GM21529 (cell line): Measurements from ENCODE around the gene WNT9A.

Source experiments
- ATAC-seq: cut with Tn5 transposase; IDR thresholded peaks from one replicate; pipeline ENCODE4 v1.9.1; 2021; ENCODE audit not compliant: unreplicated experiment

WNT9A gene

GRCh38 chr1:227955808-227956207, 8.1 kb upstream of the WNT9A start:
- no peak for ATAC-seq

GRCh38 chr1:227954163-227954850, 6.6 kb upstream of the WNT9A start:
- ATAC-seq: no peak

GRCh38 chr1:227953022-227953412, 5.3 kb upstream of the WNT9A start:
- no peak for ATAC-seq

- no peak for ATAC-seq
These were observed 4.8 kb upstream of the WNT9A start for GRCh38 chr1:227952374-227953021.

GRCh38 chr1:227951624-227952373, 4.1 kb upstream of the WNT9A start:
- ATAC-seq: no peak

GRCh38 chr1:227950735-227951346, 3.1 kb upstream of the WNT9A start:
- ATAC-seq: no peak

- ATAC-seq: no peak
These were observed 2.4 kb upstream of the WNT9A start for GRCh38 chr1:227949954-227950734.

GRCh38 chr1:227949341-227949921, 1.7 kb upstream of the WNT9A start:
- no peak for ATAC-seq

GRCh38 chr1:227948493-227949260, 945 bp upstream of the WNT9A start:
- ATAC-seq: no peak

- no peak for ATAC-seq
These were observed 401 bp downstream of the WNT9A start for GRCh38 chr1:227947386-227947675.

GRCh38 chr1:227946624-227947385, 927 bp downstream of the WNT9A start:
- peak; percentile 66 for ATAC-seq

- peak; percentile 33 for ATAC-seq
These were observed 1.7 kb downstream of the WNT9A start for GRCh38 chr1:227945891-227946623.

- no peak for ATAC-seq
These were observed 2.5 kb downstream of the WNT9A start for GRCh38 chr1:227944931-227945890.

- no peak for ATAC-seq
These were observed 3.4 kb downstream of the WNT9A start for GRCh38 chr1:227944090-227944930.

- no peak for ATAC-seq
These were observed 4.2 kb downstream of the WNT9A start for GRCh38 chr1:227943381-227944089.

- ATAC-seq: no peak
These were observed 4.9 kb downstream of the WNT9A start for GRCh38 chr1:227942716-227943261.
